GM23338 (cell line): Measurements from ENCODE around the gene PTPN6. TPM values are rescaled to one million over a fixed set of nuclear protein-coding genes. Genes with fewer than 3 reads are reported as not detected.
A peak's percentile ranks its signal among the peaks of the same experiment; 100 is the strongest.

Source experiments
- ATAC-seq: fragments of 200-7000 bp; cut with Tn5 transposase; 3 replicates; pipeline ENCODE4 v1.9.1; 2020
- DNase-seq: peaks from one replicate; pipeline ENCODE4 v3.0.0-alpha.2; 2015; ENCODE audit warnings: low spot score
- H2AFZ ChIP-seq: fragments of 200-600 bp; sonication (generic); 2 replicates; pipeline ENCODE4 v1.8.0; 2016; ENCODE audit warnings: antibody characterized with exemption, mild to moderate bottlenecking, moderate library complexity
- H3F3A ChIP-seq: fragments of 200-600 bp; sonication (generic); replicated peaks from 2 replicates; pipeline ENCODE4 v1.8.0; 2017; ENCODE audit warnings: antibody characterized with exemption, mixed run types, low read depth
- H3K27ac ChIP-seq: fragments of 200-600 bp; sonication (generic); 2 replicates; pipeline ENCODE4 v1.6.1; 2016; ENCODE audit warnings: low read depth
- H3K27me3 ChIP-seq: fragments of 200-600 bp; sonication (generic); 2 replicates; pipeline ENCODE4 v1.8.0; 2016; ENCODE audit warnings: mild to moderate bottlenecking, mixed run types, moderate library complexity; ENCODE audit not compliant: insufficient read depth
- H3K36me3 ChIP-seq: fragments of 200-600 bp; sonication (generic); 2 replicates; pipeline ENCODE4 v1.8.0; 2016; ENCODE audit warnings: mild to moderate bottlenecking; ENCODE audit not compliant: insufficient read depth
- H3K4me1 ChIP-seq: fragments of 200-600 bp; sonication (generic); 2 replicates; pipeline ENCODE4 v1.8.0; 2016; ENCODE audit warnings: mild to moderate bottlenecking, moderate library complexity; ENCODE audit not compliant: insufficient read depth
- H3K4me2 ChIP-seq: fragments of 200-600 bp; sonication (generic); 2 replicates; pipeline ENCODE4 v1.7.1; 2017; ENCODE audit warnings: mixed run types
- H3K4me3 ChIP-seq: fragments of 200-600 bp; sonication (generic); 2 replicates; pipeline ENCODE4 v1.6.1; 2016; ENCODE audit warnings: mixed run types
- H3K79me2 ChIP-seq: fragments of 200-600 bp; sonication (generic); replicated peaks from 2 replicates; pipeline ENCODE4 v1.8.0; 2017; ENCODE audit warnings: mild to moderate bottlenecking; ENCODE audit not compliant: insufficient read depth
- H3K9me2 ChIP-seq: fragments of 200-600 bp; sonication (generic); 2 replicates; pipeline ENCODE4 v1.8.0; 2017; ENCODE audit not compliant: insufficient read depth
- H4K20me1 ChIP-seq: fragments of 200-600 bp; sonication (generic); replicated peaks from 2 replicates; pipeline ENCODE4 v1.8.0; 2017; ENCODE audit warnings: mild to moderate bottlenecking; ENCODE audit not compliant: insufficient read depth
- H3K27ac Mint-ChIP-seq: 2 replicates; pipeline ENCODE4 v1.8.0; 2020; ENCODE audit warnings: inconsistent platforms, mild to moderate bottlenecking, moderate library complexity, mixed read lengths
- H3K27me3 Mint-ChIP-seq: 3 replicates; pipeline ENCODE4 v1.8.0; 2022; ENCODE audit warnings: low read depth, mild to moderate bottlenecking, moderate library complexity, mixed read lengths, inconsistent platforms; ENCODE audit not compliant: insufficient read depth, poor library complexity
- H3K36me3 Mint-ChIP-seq: 3 replicates; pipeline ENCODE4 v1.8.0; 2021; ENCODE audit warnings: low read depth, mild to moderate bottlenecking, inconsistent platforms, moderate library complexity, mixed read lengths
- H3K4me1 Mint-ChIP-seq: 3 replicates; pipeline ENCODE4 v1.8.0; 2020; ENCODE audit warnings: mild to moderate bottlenecking, inconsistent platforms, mixed read lengths
- H3K4me3 Mint-ChIP-seq: 3 replicates; pipeline ENCODE4 v1.8.0; 2021; ENCODE audit warnings: moderate library complexity, mild to moderate bottlenecking, inconsistent platforms, mixed read lengths
- H3K9me3 Mint-ChIP-seq: 3 replicates; pipeline ENCODE4 v1.8.0; 2020; ENCODE audit warnings: moderate library complexity, mild to moderate bottlenecking, inconsistent platforms, mixed read lengths
- CREB1 ChIP-seq: fragments of 250-450 bp; sonication (Bioruptor Pico); IDR thresholded peaks from 2 replicates; pipeline ENCODE4 v1.5.0; 2020; ENCODE audit warnings: low read depth, mild to moderate bottlenecking, moderate library complexity
- EZH2 ChIP-seq: fragments of 200-600 bp; sonication (generic); IDR thresholded peaks from one replicate; pipeline ENCODE4 v1.8.0; 2017; ENCODE audit warnings: antibody characterized with exemption, mild to moderate bottlenecking, low read depth; ENCODE audit not compliant: unreplicated experiment
- EZH2phosphoT487 ChIP-seq: fragments of 200-600 bp; sonication (generic); IDR thresholded peaks from one replicate; pipeline ENCODE4 v1.8.1; 2018; ENCODE audit warnings: antibody characterized with exemption; ENCODE audit not compliant: unreplicated experiment
- JUNB ChIP-seq: IDR thresholded peaks from one replicate; pipeline ENCODE4 v1.6.1; 2016; ENCODE audit warnings: antibody characterized with exemption; ENCODE audit not compliant: unreplicated experiment
- NANOG ChIP-seq: IDR thresholded peaks from 2 replicates; pipeline ENCODE4 v1.6.1; 2016; ENCODE audit warnings: antibody characterized with exemption, borderline replicate concordance
- POLR2AphosphoS5 ChIP-seq: IDR thresholded peaks from 2 replicates; pipeline ENCODE4 v1.6.1; 2016; ENCODE audit warnings: antibody characterized with exemption, low read depth
- ZNF114 ChIP-seq: fragments of 250-450 bp; sonication (Bioruptor Pico); IDR thresholded peaks from 2 replicates; pipeline ENCODE4 v1.5.0; 2020; ENCODE audit warnings: mild to moderate bottlenecking, moderate library complexity
- ZNF331 ChIP-seq: fragments of 250-450 bp; sonication (Bioruptor Pico); IDR thresholded peaks from 2 replicates; pipeline ENCODE4 v1.5.0; 2020; ENCODE audit warnings: low read depth, mild to moderate bottlenecking, moderate library complexity
- polyA plus RNA-seq: library from polyadenylated mRNA; unstranded; fragments of >200 nt; fragmentation: Nextera tagmentation; extraction: Ambion mirVana; gene quantifications from 2 replicates; pipeline ENCODE4 v1.2.1, GENCODE V29; 2016
- total RNA-seq: library from RNA; depleted of rRNA; stranded (reverse); fragments of >200 nt; shearing (Covaris generic); gene quantifications from 2 replicates; pipeline ENCODE4 v1.2.3, GENCODE V29; 2014
- TF ChIP-seq, protein P1 (sequence below): fragments of 250-450 bp; sonication (Bioruptor Pico); IDR thresholded peaks from 2 replicates; pipeline ENCODE4 v1.5.0; 2020; ENCODE audit warnings: mild to moderate bottlenecking, moderate library complexity
- TF ChIP-seq, protein P2 (sequence below), 2 experiments: fragments of 200-600 bp in 1 of 2; sonication (generic) in 1 of 2; conservative IDR thresholded peaks; 2 replicates each; pipeline versions ENCODE4 v1.5.1 to v1.6.1; 2016 to 2017; ENCODE audit warnings: antibody characterized with exemption in 2 of 2, low read depth in 2 of 2, mild to moderate bottlenecking in 2 of 2, moderate library complexity in 1 of 2
- TF ChIP-seq, protein P3 (sequence below): IDR thresholded peaks from one replicate; pipeline ENCODE4 v1.6.1; 2018; ENCODE audit warnings: antibody characterized with exemption; ENCODE audit not compliant: unreplicated experiment
- TF ChIP-seq, protein P4 (sequence below): IDR thresholded peaks from 2 replicates; pipeline ENCODE4 v1.6.1; 2016; ENCODE audit warnings: antibody characterized with exemption

The PTPN6 gene
- total and polyA plus RNA-seq, 2 experiments from 2014 or later: 25.3 to 35.4 TPM

DNA sequence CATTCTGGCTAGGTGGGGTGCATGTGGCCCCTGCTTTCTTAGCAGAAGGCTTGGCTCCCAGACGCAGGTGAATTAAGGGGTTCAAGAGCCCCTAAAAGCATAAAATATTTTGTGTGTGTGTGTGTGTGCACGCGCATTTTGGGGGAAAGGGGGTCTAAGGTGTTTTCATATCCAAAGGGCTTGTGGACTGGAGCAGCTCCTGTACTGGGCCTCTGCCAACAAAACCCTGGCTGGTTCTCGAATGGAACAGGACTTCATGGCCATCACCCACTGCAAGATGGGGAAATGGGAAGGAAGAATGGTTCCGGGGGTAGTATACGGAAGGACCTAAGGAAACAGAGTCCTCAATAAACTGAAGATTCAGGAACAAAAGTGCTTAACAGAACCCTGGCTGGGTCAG lies 27.3 kb upstream of the PTPN6 start:
- H2AFZ ChIP-seq: no peak overlapping the region
- TF ChIP-seq JUNB (no peak), POLR2AphosphoS5 (no peak; the same call in 1 of the 2 replicates), EZH2 (no peak), NANOG (no peak), CREB1 (no peak), EZH2phosphoT487 (no peak), ZNF331 (CRISPR knock-in tag) (no peak), ZNF114 (CRISPR knock-in tag) (no peak)
- TF ChIP-seq, protein P1, sequence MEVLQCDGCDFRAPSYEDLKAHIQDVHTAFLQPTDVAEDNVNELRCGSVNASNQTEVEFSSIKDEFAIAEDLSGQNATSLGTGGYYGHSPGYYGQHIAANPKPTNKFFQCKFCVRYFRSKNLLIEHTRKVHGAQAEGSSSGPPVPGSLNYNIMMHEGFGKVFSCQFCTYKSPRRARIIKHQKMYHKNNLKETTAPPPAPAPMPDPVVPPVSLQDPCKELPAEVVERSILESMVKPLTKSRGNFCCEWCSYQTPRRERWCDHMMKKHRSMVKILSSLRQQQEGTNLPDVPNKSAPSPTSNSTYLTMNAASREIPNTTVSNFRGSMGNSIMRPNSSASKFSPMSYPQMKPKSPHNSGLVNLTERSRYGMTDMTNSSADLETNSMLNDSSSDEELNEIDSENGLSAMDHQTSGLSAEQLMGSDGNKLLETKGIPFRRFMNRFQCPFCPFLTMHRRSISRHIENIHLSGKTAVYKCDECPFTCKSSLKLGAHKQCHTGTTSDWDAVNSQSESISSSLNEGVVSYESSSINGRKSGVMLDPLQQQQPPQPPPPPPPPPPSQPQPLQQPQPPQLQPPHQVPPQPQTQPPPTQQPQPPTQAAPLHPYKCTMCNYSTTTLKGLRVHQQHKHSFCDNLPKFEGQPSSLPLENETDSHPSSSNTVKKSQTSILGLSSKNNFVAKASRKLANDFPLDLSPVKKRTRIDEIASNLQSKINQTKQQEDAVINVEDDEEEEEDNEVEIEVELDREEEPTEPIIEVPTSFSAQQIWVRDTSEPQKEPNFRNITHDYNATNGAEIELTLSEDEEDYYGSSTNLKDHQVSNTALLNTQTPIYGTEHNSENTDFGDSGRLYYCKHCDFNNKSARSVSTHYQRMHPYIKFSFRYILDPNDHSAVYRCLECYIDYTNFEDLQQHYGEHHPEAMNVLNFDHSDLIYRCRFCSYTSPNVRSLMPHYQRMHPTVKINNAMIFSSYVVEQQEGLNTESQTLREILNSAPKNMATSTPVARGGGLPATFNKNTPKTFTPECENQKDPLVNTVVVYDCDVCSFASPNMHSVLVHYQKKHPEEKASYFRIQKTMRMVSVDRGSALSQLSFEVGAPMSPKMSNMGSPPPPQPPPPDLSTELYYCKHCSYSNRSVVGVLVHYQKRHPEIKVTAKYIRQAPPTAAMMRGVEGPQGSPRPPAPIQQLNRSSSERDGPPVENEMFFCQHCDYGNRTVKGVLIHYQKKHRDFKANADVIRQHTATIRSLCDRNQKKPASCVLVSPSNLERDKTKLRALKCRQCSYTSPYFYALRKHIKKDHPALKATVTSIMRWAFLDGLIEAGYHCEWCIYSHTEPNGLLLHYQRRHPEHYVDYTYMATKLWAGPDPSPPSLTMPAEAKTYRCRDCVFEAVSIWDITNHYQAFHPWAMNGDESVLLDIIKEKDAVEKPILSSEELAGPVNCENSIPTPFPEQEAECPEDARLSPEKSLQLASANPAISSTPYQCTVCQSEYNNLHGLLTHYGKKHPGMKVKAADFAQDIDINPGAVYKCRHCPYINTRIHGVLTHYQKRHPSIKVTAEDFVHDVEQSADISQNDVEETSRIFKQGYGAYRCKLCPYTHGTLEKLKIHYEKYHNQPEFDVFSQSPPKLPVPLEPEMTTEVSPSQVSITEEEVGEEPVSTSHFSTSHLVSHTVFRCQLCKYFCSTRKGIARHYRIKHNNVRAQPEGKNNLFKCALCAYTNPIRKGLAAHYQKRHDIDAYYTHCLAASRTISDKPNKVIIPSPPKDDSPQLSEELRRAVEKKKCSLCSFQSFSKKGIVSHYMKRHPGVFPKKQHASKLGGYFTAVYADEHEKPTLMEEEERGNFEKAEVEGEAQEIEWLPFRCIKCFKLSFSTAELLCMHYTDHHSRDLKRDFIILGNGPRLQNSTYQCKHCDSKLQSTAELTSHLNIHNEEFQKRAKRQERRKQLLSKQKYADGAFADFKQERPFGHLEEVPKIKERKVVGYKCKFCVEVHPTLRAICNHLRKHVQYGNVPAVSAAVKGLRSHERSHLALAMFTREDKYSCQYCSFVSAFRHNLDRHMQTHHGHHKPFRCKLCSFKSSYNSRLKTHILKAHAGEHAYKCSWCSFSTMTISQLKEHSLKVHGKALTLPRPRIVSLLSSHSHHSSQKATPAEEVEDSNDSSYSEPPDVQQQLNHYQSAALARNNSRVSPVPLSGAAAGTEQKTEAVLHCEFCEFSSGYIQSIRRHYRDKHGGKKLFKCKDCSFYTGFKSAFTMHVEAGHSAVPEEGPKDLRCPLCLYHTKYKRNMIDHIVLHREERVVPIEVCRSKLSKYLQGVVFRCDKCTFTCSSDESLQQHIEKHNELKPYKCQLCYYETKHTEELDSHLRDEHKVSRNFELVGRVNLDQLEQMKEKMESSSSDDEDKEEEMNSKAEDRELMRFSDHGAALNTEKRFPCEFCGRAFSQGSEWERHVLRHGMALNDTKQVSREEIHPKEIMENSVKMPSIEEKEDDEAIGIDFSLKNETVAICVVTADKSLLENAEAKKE (CRISPR knock-in tag): no peak
- TF ChIP-seq, protein P2, sequence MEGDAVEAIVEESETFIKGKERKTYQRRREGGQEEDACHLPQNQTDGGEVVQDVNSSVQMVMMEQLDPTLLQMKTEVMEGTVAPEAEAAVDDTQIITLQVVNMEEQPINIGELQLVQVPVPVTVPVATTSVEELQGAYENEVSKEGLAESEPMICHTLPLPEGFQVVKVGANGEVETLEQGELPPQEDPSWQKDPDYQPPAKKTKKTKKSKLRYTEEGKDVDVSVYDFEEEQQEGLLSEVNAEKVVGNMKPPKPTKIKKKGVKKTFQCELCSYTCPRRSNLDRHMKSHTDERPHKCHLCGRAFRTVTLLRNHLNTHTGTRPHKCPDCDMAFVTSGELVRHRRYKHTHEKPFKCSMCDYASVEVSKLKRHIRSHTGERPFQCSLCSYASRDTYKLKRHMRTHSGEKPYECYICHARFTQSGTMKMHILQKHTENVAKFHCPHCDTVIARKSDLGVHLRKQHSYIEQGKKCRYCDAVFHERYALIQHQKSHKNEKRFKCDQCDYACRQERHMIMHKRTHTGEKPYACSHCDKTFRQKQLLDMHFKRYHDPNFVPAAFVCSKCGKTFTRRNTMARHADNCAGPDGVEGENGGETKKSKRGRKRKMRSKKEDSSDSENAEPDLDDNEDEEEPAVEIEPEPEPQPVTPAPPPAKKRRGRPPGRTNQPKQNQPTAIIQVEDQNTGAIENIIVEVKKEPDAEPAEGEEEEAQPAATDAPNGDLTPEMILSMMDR (conservative IDR thresholded peaks at IDR 0.05; ENCODE audit: low read depth in 2 of 2): no peak
- TF ChIP-seq, protein P3, sequence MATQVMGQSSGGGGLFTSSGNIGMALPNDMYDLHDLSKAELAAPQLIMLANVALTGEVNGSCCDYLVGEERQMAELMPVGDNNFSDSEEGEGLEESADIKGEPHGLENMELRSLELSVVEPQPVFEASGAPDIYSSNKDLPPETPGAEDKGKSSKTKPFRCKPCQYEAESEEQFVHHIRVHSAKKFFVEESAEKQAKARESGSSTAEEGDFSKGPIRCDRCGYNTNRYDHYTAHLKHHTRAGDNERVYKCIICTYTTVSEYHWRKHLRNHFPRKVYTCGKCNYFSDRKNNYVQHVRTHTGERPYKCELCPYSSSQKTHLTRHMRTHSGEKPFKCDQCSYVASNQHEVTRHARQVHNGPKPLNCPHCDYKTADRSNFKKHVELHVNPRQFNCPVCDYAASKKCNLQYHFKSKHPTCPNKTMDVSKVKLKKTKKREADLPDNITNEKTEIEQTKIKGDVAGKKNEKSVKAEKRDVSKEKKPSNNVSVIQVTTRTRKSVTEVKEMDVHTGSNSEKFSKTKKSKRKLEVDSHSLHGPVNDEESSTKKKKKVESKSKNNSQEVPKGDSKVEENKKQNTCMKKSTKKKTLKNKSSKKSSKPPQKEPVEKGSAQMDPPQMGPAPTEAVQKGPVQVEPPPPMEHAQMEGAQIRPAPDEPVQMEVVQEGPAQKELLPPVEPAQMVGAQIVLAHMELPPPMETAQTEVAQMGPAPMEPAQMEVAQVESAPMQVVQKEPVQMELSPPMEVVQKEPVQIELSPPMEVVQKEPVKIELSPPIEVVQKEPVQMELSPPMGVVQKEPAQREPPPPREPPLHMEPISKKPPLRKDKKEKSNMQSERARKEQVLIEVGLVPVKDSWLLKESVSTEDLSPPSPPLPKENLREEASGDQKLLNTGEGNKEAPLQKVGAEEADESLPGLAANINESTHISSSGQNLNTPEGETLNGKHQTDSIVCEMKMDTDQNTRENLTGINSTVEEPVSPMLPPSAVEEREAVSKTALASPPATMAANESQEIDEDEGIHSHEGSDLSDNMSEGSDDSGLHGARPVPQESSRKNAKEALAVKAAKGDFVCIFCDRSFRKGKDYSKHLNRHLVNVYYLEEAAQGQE: no peak
- TF ChIP-seq, protein P4, sequence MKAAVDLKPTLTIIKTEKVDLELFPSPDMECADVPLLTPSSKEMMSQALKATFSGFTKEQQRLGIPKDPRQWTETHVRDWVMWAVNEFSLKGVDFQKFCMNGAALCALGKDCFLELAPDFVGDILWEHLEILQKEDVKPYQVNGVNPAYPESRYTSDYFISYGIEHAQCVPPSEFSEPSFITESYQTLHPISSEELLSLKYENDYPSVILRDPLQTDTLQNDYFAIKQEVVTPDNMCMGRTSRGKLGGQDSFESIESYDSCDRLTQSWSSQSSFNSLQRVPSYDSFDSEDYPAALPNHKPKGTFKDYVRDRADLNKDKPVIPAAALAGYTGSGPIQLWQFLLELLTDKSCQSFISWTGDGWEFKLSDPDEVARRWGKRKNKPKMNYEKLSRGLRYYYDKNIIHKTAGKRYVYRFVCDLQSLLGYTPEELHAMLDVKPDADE: no peak
- H3F3A ChIP-seq: peaks cover 24% of the 10 kb centered on the region
- H3K27ac Mint-ChIP-seq: peak overlapping the region; percentile 97; the same call in 1 of the 2 replicates
- H3K4me1 ChIP-seq: peaks cover 30% of the 10 kb centered on the region
- H4K20me1 ChIP-seq: no peaks in the 10 kb centered on the region; the same call in 1 of the 2 replicates
- H3K4me3 ChIP-seq: no peak overlapping the region
- no peaks in the 10 kb centered on the region; the same call in none of the 2 replicates for H3K36me3 ChIP-seq
- H3K4me1 Mint-ChIP-seq: peaks cover 53% of the 10 kb centered on the region
- no peak overlapping the region for H3K27ac ChIP-seq
- H3K4me3 Mint-ChIP-seq: peak overlapping the region; percentile 81; the same call in 1 of the 3 replicates
- no peaks in the 10 kb centered on the region for H3K27me3 ChIP-seq
- H3K9me3 Mint-ChIP-seq: no peaks in the 10 kb centered on the region; the same call in 1 of the 3 replicates
- H3K79me2 ChIP-seq: peaks cover 12% of the 10 kb centered on the region
- ATAC-seq (no peak), DNase-seq (no peak)
- H3K4me2 ChIP-seq: no peak overlapping the region
- no peaks in the 10 kb centered on the region for H3K9me2 ChIP-seq
- peaks cover 35% of the 10 kb centered on the region for H3K27me3 Mint-ChIP-seq
- peaks cover 39% of the 10 kb centered on the region for H3K36me3 Mint-ChIP-seq
